NCI-H748 (cell line): ENCODE results near the gene PGAM1.
"Not testable (repeated sequence)": the region's sequence is repeated elsewhere in the genome, so short reads cannot be mapped to it uniquely, and the experiment has no call there.

Source experiments
- DNase-seq: peaks from one replicate; lab custom pipeline; 2025; ENCODE audit not compliant: unreplicated experiment; lab: John Stamatoyannopoulos, UW

Gene PGAM1

DNA sequence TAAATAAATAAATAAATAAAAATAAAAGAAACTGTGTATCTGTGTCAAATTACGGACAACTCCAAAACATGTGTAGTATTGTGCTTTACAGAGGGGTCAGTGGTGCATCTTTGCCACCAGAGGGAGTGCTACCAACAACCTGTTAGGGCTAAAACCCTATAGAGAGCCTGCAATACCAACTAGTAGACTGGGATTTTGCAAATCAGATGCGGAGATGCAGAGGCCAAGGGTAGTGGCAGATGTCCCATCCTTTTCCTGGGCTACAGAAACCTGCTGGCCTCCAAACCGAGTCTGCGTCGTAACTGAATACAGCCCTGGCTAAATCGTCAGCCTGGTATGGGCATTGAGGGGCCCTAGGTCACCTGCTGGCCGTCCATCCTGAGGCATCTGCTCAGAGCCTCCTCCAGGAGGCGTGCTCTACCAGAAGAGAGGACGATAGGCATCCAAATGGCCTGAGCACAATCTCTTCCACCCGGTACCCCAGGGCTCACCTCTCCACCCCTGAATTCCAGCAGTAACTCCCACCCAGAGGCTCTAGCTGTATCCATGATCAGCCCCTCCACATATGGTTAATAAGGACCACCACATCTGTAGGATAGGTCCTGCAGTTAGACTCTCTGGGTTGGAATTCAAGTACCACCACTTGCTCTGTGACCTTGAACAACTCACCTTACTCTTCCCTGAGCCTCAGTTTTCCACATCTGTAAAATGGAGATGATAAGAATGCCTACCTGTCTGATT lies 18.6 kb upstream of the PGAM1 start:
- DNase-seq: peak; percentile 77

DNA sequence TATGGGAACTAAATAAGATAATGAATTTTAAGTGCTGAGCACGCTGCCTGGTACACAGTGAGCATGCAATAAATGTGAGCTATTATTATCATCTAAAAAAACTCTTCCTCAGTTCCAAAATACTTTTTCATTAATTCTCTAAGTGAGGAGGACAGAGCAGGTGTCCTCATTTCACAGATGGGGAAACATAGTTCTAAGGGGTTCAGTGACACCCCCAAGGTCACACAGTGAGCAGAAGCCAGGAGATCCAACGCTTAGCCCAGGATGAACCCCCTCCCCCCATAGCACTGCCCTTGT lies 18.1 kb upstream of the PGAM1 start:
- DNase-seq: no peak

DNA sequence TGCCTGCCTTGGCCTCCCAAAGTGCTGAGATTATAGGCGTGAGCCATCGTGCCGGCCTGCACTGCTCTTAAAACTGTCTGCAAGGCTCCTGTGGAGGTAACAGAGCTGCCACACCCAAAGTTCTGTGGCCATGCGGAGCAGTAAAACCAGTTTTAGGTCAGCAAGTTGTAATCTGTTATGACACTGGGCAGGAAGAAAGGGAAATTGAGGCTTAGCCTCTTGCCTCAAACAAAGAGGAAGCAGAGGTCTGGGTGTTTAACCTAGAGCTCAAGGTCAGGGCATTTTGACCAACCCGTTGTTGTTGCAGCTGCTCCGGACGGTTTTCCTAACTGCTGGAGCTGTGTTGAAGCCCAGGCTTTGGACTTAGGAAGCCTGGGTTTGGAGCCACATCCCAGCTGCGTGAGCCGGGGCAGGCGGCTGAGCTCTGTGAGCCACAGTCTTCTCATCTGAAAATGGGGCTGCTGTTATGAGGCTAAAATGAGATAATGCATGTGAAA lies 17.4 kb upstream of the PGAM1 start:
- DNase-seq: no peak

DNA sequence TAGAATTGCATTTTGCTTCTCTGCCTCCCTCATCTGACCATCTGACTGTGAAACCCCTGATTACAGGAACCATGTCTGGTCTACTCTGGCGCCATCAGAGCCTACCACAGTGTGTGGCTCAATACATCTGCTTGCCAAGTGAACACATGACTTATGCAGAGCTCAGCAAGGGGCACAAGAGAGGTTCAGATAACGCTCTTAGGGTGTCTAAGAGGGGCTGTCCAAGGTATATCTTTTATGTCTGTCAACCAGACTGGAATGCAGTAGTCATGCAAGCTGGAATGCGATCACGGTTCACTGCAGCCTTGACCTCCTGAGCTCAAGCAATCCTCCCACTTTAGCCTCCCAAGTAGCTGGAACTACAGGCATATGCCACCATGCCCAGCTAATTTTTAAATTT lies 14.6 kb upstream of the PGAM1 start:
- DNase-seq: no peak

DNA sequence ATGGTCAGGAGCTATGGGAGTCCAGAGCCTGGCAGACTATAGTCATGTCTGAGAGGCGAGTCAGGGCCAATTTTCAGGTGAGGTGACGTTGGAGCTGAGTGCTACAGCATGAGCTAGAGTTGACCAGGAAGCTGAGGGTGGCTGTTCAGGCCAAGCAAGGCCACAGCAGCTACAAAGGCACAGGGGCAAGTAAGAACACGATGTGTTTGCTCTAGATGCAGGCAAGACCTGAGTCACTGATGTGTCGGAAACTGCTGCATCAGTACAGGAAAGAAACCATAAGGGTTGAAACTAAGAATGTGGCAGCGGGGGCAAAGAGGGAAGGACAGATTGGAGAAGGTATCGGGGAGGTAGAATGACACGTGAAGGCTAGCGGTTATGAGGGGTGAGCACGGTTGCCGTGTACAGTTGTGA lies 13.1 kb upstream of the PGAM1 start:
- DNase-seq: no peak

DNA sequence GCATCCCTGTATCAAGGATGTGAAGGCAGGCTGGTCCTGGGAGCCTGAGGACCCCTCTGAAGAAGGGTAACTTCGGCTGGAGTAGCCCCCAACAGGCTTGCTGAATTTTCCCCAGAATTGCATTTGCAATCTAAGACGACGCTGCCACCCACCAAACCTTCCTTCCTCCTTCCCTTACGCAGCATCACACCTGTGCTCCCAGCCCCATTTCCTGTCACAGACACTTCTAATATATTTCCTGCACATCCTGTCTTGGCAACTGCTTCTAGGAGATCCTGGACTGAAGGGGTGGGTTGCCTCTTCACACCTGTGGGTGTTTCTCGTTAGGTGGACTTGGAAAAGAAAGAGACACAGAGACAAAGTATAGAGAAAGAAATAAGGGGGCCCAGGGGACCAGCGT lies 9.4 kb upstream of the PGAM1 start:
- no peak for DNase-seq

DNA sequence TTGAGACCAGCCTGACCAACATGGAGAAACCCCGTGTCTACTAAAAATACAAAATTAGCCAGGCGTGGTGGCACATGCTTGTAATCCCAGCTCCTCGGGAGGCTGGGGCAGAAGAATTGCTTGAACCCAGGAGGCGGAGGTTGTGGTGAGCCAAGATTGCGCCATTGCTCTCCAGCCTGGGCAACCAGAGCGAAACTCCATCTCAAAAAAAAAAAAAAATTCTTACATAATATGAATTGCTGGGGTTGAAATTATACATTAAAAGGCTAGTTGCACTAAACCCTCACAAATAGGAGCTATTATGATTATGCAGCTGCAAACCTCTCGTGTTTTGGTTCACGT lies 2.3 kb upstream of the PGAM1 start:
- not testable (repeated sequence) for DNase-seq

DNA sequence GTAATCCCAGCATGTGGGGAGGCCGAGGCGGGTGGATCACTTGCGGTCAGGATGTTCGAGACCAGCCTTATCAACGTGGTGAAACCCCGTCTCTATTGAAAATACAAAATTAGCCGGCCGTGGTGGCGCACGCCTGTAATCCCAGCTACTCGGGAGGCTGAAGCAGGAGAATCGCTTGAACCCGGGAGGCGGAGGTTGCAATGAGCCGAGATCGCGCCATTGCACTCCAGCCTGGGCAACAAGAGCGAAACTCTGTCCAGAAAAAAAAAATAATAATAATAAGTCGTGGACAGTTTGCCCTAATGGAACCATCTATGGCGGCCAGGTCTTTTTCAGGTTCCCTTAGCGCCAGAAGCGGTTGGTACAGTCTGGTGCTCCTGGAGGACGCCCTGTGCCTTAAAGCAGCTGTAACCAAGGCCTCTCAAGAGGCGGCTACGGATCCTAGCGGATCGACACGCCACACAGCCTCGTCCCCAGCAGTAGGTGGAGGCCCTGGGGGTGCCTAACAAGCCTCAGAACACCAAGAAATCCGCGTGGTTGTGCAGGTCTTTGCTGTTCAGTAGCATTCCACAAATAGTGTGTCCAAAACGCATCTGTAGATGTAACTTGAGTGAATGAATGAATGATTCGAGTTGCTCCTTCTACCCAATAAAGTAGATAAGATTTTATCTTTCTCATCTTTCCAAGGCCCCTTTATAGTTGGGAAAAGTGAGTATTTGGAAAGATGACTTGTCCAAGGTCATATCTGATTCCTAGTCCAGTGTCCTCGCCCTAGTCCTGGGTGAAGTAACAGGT lies 982 bp downstream of the PGAM1 start:
- no peak for DNase-seq

DNA sequence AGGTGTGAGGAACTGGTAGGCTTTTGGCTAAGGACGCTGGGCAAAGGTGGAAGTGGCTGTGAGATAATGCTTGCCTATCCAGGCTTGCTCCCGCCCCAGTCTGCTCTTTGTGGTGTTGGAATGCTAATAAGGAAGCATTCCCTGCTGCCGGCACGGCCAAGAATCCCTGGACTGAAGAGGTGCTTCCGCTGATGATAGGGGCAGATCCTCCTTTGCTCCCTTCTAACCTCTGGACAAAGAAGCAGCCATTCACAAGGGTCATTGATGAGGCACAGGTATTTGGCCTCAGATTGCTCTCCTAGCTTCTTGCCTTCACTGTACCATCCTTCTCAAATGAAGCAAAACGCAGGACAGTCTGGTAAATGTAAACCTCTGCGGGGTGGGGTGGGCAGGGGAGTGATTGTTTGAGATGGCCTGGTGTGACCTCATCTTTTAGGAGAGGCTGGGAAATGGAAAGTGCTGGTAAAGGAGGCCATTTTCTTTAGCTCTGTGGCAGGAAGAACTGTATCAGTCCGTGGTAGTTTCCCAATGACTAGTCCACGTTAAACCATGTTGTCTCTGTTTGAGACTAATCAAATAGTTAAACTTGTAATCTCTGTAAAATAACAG lies 1.7 kb downstream of the PGAM1 start:
- peak; percentile 26 for DNase-seq

DNA sequence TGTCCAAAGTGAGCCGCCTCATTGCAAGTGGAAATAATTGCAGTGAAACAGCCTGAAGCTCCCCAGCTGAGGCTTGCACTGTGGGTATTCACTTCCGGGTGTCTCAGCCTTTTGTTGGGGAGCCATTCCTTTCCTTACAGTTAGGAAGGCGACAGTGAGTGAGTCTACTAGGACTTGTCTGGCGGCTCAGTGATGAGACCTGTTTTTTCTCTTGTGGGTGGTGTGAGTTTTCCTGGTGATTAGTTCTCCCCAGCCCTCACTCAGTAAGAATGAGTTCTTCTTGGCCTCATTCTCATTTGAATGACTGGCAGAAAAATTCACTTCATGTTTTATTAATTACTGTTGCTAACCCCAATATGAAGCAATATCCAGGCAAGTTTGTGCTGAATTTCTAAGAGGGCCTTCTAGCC lies 2.6 kb downstream of the PGAM1 start:
- no peak for DNase-seq

DNA sequence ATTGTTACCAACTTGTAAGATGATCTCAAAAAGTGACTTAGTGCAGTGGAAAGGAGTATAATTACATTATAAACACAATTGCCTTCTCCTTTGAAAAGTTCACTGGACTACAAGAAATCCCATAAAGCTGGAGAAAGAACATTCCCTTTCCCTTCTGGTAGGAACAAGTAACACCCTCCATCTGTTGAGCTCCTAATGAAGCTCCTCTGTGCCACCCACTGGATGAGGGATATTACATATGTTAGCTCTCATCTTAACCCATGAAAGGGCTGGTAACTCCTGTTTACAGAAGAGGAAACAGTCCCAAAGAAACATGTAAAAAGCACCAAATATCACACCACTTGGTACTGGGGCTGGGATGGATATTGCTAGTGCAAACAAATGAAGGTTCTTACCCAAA lies 8.1 kb downstream of the PGAM1 start:
- DNase-seq: no peak

DNA sequence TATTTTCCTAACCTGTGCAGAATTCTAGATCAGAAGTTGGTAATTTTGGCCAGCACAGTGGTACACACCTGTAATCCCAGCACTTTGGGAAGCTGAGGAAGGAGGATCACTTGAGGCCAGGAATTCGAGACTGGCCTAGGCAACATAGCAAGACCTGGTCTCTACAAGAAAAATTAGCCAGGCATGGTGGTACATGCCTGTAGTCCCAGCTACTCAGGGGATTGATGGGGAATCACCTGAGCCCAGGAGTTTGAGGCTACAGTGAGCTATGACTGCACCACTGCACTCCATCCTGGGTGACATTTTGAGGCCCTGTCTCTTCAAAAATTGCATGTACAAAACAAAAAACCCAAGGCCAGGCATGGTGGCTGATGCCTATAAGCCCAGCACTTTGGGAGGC lies 8.6 kb downstream of the PGAM1 start:
- DNase-seq: no peak

DNA sequence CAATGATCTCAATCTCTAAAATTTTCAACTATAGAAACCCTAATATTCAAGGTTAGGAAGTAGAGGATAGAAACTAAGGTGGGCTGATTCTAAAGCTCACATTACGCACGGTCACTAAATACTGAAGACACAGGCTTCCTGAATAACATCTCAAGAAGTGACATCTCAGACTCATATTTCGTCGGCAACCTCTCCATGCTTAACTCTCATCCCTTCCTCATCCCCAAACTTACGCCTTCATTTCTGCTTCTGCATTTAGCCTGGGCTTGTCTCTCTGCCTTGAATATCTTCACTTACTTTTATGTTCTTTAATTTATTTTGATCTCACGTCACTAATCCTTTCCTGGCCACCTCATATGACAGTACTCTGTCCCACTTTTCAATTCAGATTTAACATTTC lies 9.2 kb downstream of the PGAM1 start:
- no peak for DNase-seq

DNA sequence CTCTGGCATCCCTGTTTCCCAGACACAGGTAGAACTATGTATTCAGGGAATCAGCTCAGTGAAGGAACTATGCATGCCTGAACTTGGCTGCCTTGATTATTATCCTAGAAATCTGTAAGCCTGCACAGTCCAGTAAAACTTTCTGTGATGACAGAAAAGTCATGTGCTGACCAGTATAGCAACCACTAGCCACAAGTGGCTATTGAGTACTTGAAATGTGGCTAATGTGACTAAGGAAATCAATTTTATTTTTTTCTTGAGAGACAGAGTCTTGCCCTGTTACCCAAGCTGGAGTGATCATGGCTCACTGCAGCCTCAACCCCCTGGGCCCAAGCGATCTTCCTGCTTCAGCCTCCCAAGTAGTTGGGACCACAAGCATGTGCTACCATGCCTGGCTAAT lies 16.3 kb downstream of the PGAM1 start:
- no peak for DNase-seq

DNA sequence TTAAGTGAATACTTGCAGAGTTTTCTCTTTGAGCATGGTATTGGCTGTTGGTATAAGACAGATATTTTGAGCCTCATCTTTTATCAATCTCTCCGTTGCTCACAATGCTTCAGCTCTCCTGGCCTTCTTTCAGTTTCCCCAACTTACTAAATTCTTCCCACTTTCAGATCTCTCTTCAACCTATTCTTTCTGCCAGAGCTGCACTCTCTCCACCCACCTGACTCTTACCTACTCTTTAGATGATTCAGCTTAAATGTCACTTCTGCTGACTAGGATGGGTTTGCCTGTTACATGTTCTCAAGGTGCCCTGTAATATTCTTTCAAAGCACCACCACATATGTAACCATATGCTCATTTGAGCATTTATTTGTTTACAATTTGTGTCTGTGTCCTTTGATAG lies 18.2 kb downstream of the PGAM1 start:
- no peak for DNase-seq

DNA sequence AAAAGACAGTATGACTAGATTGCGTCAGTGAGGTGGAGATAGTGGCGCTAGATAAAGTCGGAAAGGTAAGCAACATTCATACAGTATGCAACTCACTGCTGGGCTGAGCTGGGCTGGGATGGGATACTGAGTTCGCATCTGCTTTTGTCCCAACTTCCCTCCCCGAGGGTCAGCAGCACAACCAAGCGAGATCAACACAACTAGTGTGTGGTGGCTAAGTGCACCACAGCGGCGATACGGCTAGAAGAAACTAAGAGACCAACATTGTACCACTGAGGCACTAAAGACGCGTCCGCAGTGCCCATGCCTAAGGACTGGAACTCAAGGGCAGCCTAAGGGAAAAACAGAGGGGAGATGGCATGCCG lies 19.3 kb downstream of the PGAM1 start:
- peak; percentile 35 for DNase-seq

DNA sequence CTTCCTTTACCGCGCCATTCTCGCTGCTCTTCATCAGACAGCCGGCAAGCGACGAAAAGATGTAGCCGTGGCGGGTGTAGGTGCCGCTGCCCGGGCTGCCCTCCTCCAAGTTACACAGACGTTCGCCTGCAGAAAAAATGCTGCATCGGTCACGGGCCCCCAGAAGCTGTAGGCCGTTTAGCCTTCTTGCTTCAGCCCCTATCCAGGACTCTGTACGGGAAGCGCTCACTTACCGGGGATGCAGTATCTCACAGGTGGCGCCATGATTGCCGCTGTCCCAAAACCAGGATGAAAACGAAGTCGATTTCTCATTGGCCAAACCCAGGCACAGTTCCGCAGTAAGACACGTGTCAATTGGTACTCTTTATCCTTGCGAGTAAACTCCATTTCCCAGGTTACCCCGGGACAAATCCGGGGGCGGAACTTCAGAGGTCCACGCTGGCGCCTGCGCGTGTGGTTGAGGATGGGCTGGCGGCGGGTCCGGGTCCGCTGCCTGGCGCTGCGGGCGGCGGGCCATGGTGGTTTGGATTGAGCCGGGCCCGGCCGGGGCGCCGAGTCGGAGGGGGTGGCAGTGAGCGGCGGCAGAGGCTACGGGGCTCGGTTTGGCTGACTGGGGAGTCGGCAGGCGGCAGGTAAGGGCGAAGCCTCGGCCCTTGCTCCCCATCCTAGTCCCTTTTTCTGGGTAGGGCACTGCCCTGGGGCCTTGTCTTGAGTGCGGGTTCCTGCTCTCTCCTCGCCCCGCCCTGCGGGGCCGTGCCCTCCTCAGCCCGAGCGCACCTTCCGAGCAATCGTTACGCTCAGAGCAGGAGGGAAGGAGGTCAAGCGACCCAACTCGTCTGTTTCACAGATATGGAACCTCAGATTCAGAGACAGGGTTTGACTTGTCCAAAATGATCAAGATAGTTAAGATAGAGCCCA lies 20.0 kb downstream of the PGAM1 start, which contains the start of the genes EXOSC1 and ZDHHC16:
TSS of gene EXOSC1 (minus strand) at position 285 of the 918 bp plus-strand sequence. CDS start at position 264, 21 bp downstream.
TSS of gene ZDHHC16 (plus strand) at position 454 of the 918 bp plus-strand sequence. CDS start 5,501 bp downstream, outside the sequence.
- DNase-seq: peak; percentile 93

DNA sequence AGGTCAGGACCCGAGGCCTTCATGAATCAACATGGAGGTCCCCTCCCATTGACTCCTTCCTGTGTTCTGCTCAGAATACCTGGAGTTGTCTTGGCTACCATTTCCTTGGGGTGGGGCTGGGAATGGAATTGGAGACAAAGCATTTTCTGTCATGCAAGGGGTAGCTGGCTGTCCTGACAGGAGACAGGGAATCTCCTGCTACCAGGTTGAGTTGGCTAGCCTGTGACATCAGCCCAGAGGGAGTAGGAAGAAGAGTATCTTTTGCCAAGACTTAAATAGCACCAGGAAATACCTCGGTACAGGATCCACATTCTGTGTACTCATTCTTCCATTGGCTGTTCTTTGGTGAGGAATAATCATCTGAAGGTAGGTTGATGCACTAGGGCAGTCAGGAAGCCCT lies 24.8 kb downstream of the PGAM1 start:
- DNase-seq: no peak

DNA sequence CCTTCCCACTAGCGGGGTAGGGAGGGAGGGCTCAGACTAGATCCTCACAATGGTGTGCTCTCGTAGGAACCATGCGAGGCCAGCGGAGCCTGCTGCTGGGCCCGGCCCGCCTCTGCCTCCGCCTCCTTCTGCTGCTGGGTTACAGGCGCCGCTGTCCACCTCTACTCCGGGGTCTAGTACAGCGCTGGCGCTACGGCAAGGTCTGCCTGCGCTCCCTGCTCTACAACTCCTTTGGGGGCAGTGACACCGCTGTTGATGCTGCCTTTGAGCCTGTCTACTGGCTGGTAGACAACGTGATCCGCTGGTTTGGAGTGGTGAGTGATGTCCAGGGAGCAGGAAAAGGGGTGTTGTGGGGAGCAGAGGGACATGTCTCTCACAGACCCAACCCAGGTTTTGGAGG lies 25.6 kb downstream of the PGAM1 start:
- no peak for DNase-seq

DNA sequence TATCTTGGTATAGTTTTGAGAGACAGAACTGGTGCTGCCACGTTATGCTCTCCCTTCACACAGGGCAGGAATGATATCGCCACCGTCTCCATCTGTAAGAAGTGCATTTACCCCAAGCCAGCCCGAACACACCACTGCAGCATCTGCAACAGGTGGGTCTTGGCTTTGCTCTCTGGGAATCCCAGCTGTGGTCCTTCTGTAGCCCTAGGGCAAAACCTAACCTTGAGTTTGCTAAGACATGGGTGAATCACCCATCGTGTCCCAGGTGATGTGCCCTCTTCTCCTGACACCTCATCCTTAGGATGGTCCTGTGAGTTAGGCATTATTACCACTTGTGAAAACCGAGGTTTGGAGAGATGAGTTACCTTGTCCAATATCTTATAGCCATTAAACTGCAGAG lies 26.4 kb downstream of the PGAM1 start:
- no peak for DNase-seq
